HG02981 (cell line): ENCODE data around the gene NR3C1.

Experiments used
- ATAC-seq: cut with Tn5 transposase; IDR thresholded peaks from one replicate; pipeline ENCODE4 v1.9.1; 2021; ENCODE audit warnings: mild to moderate bottlenecking, moderate library complexity; ENCODE audit not compliant: unreplicated experiment

NR3C1 gene

GRCh38 chr5:143403593-143404415 is at the start of gene NR3C1:
Gene NR3C1, minus strand, starts transcription at chr5:143403686. Its CDS starts 2,847 bp downstream, at chr5:143400839.
- peak; percentile 56 for ATAC-seq

- ATAC-seq, result no peak
These were observed 46.3 kb upstream of the NR3C1 start for GRCh38 chr5:143449772-143450171.

DNA sequence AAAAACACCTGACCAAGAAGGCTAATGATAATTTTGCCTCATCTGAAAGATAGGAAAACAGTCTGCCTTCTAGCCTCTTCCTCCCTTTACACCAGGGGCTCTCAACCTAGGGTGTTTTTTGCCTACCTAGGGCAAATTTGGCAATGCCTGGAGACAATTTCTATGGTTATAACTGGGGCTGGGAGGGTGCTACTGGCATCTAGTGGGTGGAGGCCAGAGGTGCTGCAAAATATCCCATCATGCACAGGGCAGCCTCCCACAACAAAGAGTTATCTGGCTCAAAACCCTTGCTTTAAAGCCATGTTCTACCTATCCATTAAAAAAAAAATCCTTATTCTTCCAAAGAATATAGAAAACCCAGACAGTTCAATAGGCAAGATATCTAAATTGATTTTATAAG is 45.0 kb upstream of the NR3C1 start:
- ATAC-seq, result no peak

DNA sequence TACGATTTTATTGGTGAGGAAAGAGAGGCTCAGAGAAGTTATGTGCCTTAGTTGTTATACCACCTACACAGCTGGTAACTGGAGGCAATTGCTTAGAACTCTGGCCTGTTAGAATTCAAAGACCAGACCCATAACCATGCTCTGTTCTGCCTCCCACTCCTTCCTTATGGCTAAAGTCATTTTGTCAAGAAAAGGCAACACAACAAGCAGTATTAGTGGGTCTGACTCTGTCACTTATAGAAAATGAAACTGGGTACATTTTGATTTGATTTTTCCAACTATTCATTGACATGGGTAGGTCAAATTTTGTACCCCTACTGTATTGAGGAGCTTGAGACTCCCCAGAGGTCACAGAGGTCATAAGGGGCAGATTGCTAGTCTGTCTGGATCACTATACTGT is 44.5 kb upstream of the NR3C1 start:
- no peak for ATAC-seq

GRCh38 chr5:143446535-143447226 is 43.2 kb upstream of the NR3C1 start:
- no peak for ATAC-seq

GRCh38 chr5:143445776-143446175 is 42.3 kb upstream of the NR3C1 start:
- ATAC-seq, result no peak

- ATAC-seq, result no peak
These were observed 39.8 kb upstream of the NR3C1 start for GRCh38 chr5:143443330-143443729.

DNA sequence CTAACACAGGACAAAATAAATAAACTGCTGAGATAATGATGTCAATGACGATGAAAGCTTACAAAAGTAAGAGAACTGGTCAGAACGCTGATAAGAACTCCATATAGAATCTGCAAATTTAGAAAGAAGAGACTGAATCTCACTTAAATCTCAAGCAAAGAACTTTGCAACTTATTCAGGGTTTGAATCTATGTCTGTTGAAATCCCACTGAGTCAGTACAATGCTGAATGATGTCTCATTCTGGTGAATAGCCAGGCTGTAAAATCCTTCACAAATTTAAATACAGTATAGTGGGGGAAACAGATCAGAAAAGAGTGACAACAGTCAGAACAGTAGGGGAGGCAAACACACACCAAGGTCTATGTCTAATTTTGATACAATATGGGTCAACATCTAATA is 38.9 kb upstream of the NR3C1 start:
- no peak for ATAC-seq

DNA sequence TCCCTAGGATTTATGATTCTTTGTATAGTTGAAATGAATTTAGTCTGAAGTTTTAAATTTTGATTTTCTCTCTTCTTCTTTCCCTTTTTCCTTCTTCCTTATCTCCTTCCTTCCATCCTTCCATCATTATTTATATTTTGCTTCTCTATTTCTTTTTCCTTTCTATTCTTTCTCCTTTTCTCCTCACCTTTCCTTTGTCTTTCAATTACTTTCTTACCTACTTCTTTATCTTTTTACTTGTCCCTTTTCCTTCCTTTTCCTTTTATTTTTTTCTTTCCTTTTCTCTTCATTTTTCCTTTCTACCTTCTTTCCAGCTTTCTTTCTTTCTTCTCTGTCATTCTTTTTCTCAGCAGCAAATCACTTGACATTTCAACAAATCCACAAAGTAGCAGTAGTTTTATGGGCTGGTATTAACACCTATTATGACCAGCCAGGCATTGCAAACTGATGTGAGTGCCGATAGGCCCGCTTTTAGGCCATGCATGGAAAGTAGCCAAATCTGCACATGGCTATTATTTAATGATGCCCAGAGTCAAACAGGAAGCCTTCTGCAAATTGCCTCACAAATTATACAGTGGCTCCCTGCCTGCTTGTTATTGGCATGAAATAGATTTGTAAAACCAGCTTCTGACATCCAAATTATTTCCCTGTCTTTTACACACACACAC is 37.1 kb upstream of the NR3C1 start:
- no peak for ATAC-seq

DNA sequence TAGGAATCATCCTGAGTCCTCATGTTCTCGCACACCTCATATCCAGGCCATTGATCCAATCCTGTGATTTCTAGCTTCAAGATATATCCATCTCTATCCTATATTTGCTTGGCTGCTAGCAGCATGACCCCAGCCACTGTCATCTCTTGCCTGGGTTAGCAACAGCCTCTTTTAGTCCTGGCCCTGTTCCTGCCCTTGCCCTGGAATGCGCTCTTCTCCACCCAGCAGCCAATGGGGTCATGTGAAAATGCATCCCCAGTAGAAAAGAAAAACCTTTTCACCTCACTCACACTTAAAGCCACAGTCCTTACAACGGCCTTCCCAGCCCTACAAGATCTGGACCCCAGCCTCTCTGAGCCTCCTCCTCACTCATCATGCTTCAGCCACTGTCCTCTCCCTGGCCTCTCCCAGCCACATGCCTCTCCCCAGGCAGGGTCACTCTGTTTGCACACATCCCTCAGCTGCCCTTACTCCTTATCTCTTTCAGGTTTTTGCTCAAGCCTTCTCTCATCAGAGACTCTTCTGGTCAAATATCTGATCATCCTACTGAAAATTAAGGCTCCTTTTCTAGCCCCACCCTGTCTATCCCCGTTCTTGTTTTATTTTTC is 34.3 kb upstream of the NR3C1 start:
- no peak for ATAC-seq

DNA sequence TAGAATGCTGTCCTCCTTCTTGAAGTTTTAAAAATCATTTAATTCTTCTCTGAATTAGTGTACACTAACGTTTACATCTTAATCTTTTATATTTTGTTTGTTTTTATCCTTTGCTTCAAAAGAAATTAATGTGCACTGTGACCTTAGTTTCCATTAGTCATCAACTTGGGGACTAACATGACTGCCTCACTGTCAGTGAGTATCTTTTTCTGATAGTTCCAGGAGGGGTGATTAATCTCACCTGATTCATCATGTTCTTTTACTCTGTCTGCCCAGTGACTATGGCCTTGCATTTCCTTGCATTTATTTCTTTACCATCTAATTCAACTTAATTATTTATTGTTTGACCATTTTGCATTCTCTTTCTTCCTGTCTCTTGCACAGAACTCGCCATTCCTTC is 33.4 kb upstream of the NR3C1 start:
- ATAC-seq, result no peak

DNA sequence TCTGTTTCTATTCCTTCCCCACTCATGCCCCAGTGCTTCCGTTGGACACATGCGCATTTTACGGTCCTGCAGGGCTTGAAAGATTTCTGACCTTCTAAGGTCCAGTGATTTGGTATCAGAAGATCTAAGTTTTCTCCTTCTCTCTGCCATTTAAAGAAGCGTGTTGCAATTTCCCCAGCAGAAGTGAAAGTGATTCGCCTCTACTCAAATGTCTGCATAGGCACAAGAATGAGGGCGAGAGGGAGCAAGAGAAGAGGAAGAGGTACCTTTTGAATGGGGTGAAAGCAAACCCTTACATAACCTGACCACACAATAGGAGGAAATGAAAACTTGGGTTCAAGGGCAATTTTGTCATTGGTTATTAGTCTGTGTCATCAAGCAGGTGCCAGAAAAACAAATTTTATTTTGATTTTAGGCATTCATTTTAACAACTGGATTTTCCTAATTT is 31.7 kb upstream of the NR3C1 start:
- peak; percentile 87 for ATAC-seq

DNA sequence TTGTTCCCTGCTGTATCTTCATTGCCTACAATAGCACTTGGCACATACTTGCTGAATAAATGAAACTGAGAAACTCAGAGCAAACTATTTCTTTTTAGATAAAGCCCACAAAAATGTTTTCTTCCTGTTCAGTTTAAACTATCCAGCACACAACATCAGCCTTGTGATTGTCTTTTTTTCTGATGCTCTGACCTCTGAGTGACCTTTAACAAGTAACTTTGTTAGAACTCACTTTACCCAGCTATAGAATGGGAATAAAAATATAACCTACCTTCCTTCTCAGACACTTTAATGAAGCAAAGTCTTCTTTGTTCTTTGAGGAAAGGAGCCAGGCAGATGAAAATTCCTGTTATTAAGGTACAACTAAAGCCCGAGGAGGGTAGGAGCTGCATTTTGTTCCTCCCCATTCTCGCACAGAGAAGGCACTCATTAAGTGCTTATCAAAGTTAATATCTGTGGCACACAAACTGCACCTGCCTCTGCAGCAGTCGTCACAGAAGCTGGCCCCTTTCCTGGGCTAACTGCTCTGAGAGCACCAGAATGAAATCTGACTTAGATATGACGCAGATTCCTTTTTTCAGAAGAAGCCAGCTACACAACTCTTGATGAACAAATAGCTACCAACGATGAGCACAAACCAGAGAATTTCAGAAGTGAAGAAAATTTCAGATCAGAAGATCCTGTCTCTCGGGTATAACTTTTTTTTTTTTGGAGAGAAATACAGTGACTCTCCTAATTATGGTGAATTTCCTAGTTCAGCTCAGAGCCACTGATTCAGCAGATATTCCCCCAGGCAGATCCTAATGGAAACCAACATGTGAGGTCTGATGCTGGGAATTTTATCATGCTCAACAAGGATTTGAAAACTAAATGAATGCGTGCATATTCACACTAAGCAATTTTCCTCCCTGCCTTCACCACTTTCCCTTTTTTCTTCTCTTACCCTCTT is 31.0 kb upstream of the NR3C1 start:
- ATAC-seq, result peak; percentile 29

DNA sequence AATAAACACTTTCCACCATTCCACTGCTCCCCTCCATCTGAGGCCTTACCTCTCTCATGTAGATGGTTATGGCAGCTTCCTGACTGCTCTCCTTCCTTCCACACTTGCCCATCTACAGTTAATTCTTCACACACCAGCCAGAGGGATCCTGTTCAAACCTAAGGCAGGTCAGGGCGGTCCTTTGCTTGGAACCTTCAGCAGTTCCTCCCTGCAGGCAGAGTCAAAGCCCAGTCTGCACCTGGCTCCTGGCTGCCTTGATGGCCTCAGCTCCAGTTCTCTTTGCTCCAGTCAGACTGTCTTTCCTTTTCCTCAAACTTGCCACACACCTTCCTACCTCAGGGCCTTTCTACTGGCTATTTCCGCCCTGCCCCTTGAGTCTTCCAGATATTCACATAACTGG is 30.2 kb upstream of the NR3C1 start:
- ATAC-seq, result no peak

DNA sequence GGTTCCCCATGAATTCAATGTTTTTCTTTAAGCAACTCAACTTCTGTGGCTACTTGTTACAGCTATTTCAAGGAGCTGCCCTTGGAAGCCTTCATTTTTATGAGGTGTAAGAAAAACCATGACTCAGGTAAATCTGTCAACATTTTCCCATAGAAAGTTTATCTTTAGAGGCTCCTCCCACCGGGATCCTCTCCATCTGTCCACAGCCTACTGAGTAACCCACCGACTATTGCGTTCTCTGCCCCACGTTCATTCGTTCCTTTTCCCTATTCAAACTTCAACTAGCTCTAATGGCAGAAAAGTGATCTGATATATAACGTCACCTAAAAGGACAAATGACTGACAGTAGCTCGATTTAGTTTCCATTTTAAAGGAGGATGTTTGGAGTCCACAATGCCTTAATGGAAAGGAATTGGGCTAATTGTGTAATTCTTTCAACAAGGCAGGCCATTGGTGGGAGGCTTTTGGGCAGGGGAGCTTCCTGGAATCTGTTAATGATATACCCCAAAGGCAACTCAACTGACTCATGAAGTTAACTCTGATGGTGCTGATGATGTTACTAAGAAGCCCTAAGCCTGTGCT is 29.3 kb upstream of the NR3C1 start:
- ATAC-seq, result peak; percentile 29

- no peak for ATAC-seq
These were observed 28.3 kb upstream of the NR3C1 start for GRCh38 chr5:143431789-143432188.

DNA sequence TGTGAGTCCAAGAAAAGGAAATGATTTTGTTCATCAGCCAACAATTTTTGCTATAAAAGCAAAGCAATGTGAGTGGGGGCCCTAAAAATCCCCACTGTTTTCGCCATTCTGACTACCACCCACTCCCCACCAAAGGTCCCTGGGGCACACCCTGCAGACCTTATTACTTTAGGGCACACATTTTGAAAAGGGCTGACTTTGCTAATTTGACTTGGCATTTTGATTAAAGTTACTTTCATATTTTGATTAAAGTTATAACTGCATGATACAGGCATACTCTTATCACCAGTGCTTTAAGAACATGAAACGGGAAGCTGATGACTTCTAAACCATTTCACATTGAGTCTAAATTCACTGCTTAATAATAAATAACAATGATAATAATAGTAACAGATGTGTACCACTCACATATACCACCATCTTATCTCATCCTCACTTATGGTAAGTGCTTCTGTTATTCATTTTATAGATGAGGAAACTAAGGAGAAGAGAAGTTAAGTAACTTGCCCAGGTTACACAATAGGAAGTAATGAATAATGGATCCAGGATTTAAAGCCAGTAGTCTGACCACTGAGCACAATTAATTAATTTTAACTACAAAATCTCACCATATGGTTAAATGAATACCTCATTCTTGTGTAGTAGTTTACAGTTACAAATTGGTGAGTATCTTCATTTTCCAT is 25.4 kb upstream of the NR3C1 start:
- no peak for ATAC-seq

DNA sequence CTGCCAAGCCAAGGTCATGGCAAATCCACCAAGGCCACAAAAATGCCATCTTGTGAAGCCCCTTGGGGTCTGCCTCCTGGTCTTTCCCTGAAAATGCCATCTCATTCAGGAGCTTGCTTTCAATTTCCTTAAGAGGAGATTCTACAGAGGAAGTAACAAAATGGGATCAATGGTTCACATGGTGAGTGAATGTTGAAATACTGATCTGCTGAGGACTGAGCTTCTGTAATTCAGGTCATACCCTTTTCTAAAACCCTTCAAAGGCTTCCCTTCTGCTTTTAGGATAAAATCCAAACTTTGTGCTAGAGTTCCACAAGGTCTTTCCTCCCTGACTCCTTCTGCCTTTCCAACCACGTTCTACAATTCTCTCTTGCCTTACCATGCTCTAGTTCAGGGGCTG is 24.7 kb upstream of the NR3C1 start:
- no peak for ATAC-seq

GRCh38 chr5:143427122-143427735 is 23.7 kb upstream of the NR3C1 start:
- peak; percentile 57 for ATAC-seq
